ENCODE measurements around the gene PER2. TPM values are rescaled to one million over a fixed set of nuclear protein-coding genes. Genes with fewer than 3 reads are reported as not detected.
"Not testable (repeated sequence)": the region's sequence is repeated elsewhere in the genome, so short reads cannot be mapped to it uniquely, and the experiment has no call there.

The PER2 gene
- total RNA-seq, 4 donors from 2014 or later: 15.6 to 65.2 (median 38.2) TPM

DNA sequence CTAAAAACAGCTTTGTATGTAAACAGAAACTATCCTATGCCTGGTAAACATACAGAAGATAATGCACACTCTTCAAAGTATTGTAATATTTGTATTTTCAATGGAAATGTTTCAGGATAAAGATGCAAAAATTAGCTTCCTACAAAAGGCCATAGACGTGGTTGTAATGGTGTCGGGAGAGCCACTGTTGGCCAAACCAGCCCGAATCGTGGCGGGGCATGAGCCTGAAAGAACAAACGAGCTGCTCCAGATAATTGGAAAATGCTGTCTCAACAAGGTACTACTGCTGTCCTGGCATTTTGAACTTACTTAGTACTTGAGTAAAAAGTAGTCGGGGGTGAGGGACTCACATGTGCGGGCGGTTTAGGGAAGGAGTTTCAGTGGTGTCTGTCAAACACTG is 37.3 kb upstream of the PER2 start:
- Histone ChIP-seq H3K27ac (no peak overlapping the region), H3K27me3 (no peaks in the 10 kb centered on the region), H3K4me1 (peaks cover 0 to 6% (median 4%) of the 10 kb centered on the region in 4 donors), H3K4me3 (no peak overlapping the region), H3K36me3 (peaks cover 0 to 27% (median 0%) of the 10 kb centered on the region in 3 donors), H3K9me3 (no peaks in the 10 kb centered on the region)
- no peak for TF ChIP-seq POLR2A (IDR thresholded peaks at IDR 0.05)
- TF ChIP-seq, protein P1, sequence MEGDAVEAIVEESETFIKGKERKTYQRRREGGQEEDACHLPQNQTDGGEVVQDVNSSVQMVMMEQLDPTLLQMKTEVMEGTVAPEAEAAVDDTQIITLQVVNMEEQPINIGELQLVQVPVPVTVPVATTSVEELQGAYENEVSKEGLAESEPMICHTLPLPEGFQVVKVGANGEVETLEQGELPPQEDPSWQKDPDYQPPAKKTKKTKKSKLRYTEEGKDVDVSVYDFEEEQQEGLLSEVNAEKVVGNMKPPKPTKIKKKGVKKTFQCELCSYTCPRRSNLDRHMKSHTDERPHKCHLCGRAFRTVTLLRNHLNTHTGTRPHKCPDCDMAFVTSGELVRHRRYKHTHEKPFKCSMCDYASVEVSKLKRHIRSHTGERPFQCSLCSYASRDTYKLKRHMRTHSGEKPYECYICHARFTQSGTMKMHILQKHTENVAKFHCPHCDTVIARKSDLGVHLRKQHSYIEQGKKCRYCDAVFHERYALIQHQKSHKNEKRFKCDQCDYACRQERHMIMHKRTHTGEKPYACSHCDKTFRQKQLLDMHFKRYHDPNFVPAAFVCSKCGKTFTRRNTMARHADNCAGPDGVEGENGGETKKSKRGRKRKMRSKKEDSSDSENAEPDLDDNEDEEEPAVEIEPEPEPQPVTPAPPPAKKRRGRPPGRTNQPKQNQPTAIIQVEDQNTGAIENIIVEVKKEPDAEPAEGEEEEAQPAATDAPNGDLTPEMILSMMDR (IDR thresholded peaks at IDR 0.05): no peak
- DNase-seq: peak in 1 of 3 donors; percentile 23

DNA sequence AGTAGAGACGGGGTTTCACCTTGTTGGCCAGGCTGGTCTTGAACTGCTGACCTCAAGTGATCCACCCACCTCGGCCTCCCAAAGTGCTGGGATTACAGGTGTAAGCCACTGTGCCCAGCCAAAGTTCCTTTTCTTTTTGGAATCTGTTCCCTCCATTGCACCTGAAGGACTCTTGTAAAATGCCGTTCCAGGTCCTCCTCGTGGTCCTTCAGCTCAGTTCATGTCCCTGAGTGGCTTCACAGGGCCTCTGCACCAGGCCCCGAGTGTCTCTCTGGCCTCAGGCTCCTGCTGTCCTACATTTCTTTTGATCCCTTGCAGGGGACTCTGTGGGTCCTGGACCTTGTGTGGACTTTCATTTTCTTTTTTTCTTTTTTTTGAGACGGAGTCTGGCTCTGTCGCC is 35.8 kb upstream of the PER2 start:
- H3K27ac ChIP-seq, H3K4me3 ChIP-seq, H3K9me3 ChIP-seq, H3K27me3 ChIP-seq: not testable (repeated sequence)
- H3K4me1 ChIP-seq: peaks cover 0 to 13% (median 5%) of the 10 kb centered on the region in 4 donors
- H3K36me3 ChIP-seq: peaks cover 0 to 23% (median 0%) of the 10 kb centered on the region in 3 donors
- DNase-seq: peak in 1 of 3 donors; percentile 23

DNA sequence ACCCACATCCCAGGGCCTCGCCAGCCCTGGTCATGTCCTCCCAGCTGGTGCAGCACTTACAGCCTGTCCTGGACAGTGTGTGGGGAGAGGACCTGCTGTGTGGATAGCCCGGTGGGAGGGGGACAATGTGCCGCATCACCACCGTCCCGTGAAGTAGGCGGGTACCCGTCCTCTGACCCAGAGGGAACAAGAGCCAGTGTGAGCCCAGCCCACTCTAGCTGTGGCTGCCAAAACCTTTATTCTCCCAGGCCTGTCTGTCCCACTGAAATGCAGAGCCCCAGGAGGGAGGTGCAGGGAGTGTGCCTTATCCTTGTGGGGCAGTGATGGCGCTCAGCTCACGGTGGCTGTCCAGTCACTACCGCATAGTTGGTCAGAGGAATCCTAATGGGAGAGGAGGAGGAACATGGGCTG is 33.6 kb upstream of the PER2 start:
- Histone ChIP-seq H3K9me3 (no peaks in the 10 kb centered on the region), H3K4me1 (peaks cover 0 to 13% (median 5%) of the 10 kb centered on the region in 4 donors), H3K27me3 (no peaks in the 10 kb centered on the region), H3K4me3 (no peak overlapping the region), H3K36me3 (peaks cover 0 to 11% (median 0%) of the 10 kb centered on the region in 3 donors), H3K27ac (no peak overlapping the region)
- TF ChIP-seq, protein P1 (IDR thresholded peaks at IDR 0.05): no peak
- no peak for TF ChIP-seq POLR2A (IDR thresholded peaks at IDR 0.05)
- peak in 1 of 3 donors; percentile 42 for DNase-seq

DNA sequence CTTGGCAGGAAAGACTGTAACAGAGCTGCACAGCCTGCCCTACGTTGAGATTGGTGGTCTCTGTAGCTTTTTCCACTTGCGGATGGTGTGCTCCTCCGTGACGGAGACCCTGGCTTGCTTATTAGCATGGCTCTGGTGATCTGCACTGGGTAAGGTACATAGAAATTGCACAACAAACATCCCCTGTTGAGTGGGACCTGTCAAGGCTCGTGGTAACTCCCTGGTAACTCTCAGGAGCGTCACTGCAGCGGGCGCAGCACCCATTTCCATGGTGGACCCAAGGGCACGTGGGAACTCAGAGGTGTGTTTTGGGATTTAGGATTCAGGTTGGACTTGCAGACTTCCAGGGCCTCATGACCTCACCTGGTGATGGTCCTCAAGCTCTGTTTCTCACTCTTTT is 33.1 kb upstream of the PER2 start:
- peak in 1 of 3 donors; percentile 32 for DNase-seq
- Histone ChIP-seq H3K9me3 (no peaks in the 10 kb centered on the region), H3K4me1 (peaks cover 0 to 13% (median 5%) of the 10 kb centered on the region in 4 donors), H3K27me3 (no peaks in the 10 kb centered on the region), H3K36me3 (peaks cover 0 to 6% (median 0%) of the 10 kb centered on the region in 3 donors), H3K27ac (no peak overlapping the region), H3K4me3 (peak overlapping the region in 2 of 4 donors; percentile 91 to 95)
- no peak for TF ChIP-seq POLR2A (IDR thresholded peaks at IDR 0.05)
- TF ChIP-seq, protein P1 (IDR thresholded peaks at IDR 0.05): no peak

DNA sequence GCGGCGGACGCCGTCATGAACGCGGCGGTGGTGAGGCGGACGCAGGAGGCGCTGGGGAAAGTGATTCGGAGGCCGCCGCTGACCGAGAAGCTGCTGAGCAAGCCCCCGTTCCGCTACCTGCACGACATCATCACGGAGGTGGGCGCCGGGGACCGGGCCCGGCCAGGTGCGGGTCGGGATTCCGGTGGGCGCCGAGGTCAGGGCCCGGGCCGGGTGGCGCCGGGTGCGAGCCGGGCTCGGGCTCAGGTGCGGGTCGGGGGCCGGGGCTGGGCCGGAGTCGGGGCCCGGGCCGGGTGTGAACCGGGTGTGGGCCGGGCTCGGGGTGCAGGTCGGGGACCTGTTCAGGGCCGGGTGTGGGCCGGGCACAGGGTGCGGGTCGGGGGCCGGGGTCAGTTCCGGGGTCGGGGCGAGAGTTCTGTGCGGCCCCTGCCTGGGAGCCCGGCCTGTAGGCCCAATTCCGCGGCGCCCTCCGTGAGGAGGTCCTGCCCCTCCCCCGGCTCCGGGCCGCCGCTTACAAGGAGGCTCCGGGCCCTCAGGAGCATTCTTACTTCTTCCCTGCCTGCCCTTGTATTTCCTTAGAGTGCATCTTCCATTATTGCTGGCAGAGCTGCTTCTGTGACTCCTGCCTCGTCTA is 32.4 kb upstream of the PER2 start:
- DNase-seq: no peak
- H3K4me3 ChIP-seq: peak overlapping the region; percentile 75 to 95 (median 86)
- peak overlapping the region in 3 of 4 donors; percentile 10 to 60 (median 43) for H3K27ac ChIP-seq
- peaks cover 0 to under 1% (median 0%) of the 10 kb centered on the region in 3 donors for H3K36me3 ChIP-seq
- H3K27me3 ChIP-seq: no peaks in the 10 kb centered on the region
- no peaks in the 10 kb centered on the region for H3K9me3 ChIP-seq
- H3K4me1 ChIP-seq: peaks cover 0 to 13% (median 5%) of the 10 kb centered on the region in 4 donors
- TF ChIP-seq POLR2A (IDR thresholded peaks at IDR 0.05): no peak
- TF ChIP-seq, protein P1 (IDR thresholded peaks at IDR 0.05): no peak

DNA sequence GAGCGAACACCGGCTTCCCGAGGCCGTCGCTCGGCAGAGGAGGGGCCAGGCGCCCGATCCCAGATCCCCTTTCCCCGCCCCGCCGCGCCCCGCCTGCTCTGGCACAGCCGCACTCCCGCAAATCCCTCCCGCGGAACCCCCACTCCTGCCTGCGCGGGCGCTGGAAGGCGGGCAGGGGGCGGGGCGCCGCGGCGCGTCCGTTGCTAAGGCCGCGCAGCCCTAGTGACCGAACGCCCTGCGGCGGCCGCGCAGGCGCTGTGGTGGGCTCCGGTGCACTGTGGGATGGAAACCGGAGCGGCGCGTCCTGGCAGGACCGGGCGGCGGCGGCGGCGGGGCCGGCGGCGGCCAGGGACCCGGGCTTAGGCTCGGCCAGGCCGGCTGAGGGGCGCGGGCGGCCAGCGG is 31.8 kb upstream of the PER2 start, which contains the start of gene TRAF3IP1:
Gene TRAF3IP1, plus strand, starts transcription at position 273 of the 402 bp plus-strand sequence. CDS start 145 bp downstream, outside the sequence.
- TF ChIP-seq POLR2A (IDR thresholded peaks at IDR 0.05): no peak
- TF ChIP-seq, protein P1 (IDR thresholded peaks at IDR 0.05): no peak
- no peaks in the 10 kb centered on the region for H3K27me3 ChIP-seq
- no peaks in the 10 kb centered on the region for H3K9me3 ChIP-seq

More for the DNA sequence above, 31.8 kb upstream of the PER2 start, which contains the start of gene TRAF3IP1:
- DNase-seq: peak; percentile 78 to 97 (median 96)
- H3K36me3 ChIP-seq: no peaks in the 10 kb centered on the region
- H3K4me3 ChIP-seq: peak within 1 kb of the TSS; percentile 75 to 95 (median 86)
- peak within 1 kb of the TSS; percentile 14 to 60 (median 52) for H3K27ac ChIP-seq
- peaks cover 0 to 13% (median 5%) of the 10 kb centered on the region in 4 donors for H3K4me1 ChIP-seq
